ENCODE results near the gene PARD3.

PARD3 gene

GRCh38 chr10:34690383-34691049, 124.6 kb downstream of the PARD3 start:
- 95% methylated on average over 10 of the region's 13 CpGs for WGBS (ENCODE audit: insufficient coverage)
- DNase-seq: no peak
- Histone ChIP-seq H3K27me3 (replicated peaks in 2 of 5; ENCODE audit: control insufficient read depth in 4 of 5, insufficient read depth in 5 of 5, low read length in 4 of 5) (peaks cover 0 to 4% (median 0%) of the 10 kb centered on the region in 5 experiments), H3K27ac (ENCODE audit: insufficient read depth in 1 of 2, low read depth in 1 of 2, low read length in 2 of 2, poor library complexity in 1 of 2, severe bottlenecking in 2 of 2) (no peak overlapping the region), H3K9me3 (ENCODE audit: control extremely low read depth in 1 of 5, control insufficient read depth in 4 of 5, insufficient read depth in 2 of 5, low read depth in 1 of 5, low read length in 4 of 5) (no peaks in the 10 kb centered on the region), H3K36me3 (ENCODE audit: control insufficient read depth in 4 of 4, insufficient read depth in 4 of 4, low read length in 3 of 4) (no peaks in the 10 kb centered on the region), H3K4me3 (ENCODE audit: control insufficient read depth in 1 of 7, extremely low read depth in 1 of 7, insufficient read depth in 4 of 7, low read depth in 2 of 7, low read length in 6 of 7) (no peak overlapping the region), H3K4me1 (ENCODE audit: control extremely low read depth in 1 of 4, control insufficient read depth in 4 of 4, insufficient read depth in 4 of 4, low read length in 3 of 4) (no peaks in the 10 kb centered on the region)
- ChIA-PET CTCF (no interaction called here), POLR2A (no interaction called here)

- Histone ChIP-seq H3K36me3 (ENCODE audit: control insufficient read depth in 4 of 4, insufficient read depth in 4 of 4, low read length in 3 of 4) (no peaks in the 10 kb centered on the region), H3K4me3 (ENCODE audit: control insufficient read depth in 1 of 7, extremely low read depth in 1 of 7, insufficient read depth in 4 of 7, low read depth in 2 of 7, low read length in 6 of 7) (no peak overlapping the region), H3K27ac (ENCODE audit: insufficient read depth in 1 of 2, low read depth in 1 of 2, low read length in 2 of 2, poor library complexity in 1 of 2, severe bottlenecking in 2 of 2) (no peak overlapping the region), H3K9me3 (ENCODE audit: control extremely low read depth in 1 of 5, control insufficient read depth in 4 of 5, insufficient read depth in 2 of 5, low read depth in 1 of 5, low read length in 4 of 5) (no peaks in the 10 kb centered on the region), H3K4me1 (ENCODE audit: control extremely low read depth in 1 of 4, control insufficient read depth in 4 of 4, insufficient read depth in 4 of 4, low read length in 3 of 4) (no peaks in the 10 kb centered on the region), H3K27me3 (replicated peaks in 2 of 5; ENCODE audit: control insufficient read depth in 4 of 5, insufficient read depth in 5 of 5, low read length in 4 of 5) (peaks cover 0 to 4% (median 0%) of the 10 kb centered on the region in 5 experiments)
- ChIA-PET CTCF (no interaction called here), POLR2A (no interaction called here)
- 91% methylated on average over 4 of the region's 8 CpGs for WGBS (ENCODE audit: insufficient coverage)
- DNase-seq: no peak
These were observed 126.0 kb downstream of the PARD3 start for GRCh38 chr10:34689053-34689452.

- ChIA-PET POLR2A (no interaction called here), CTCF (no interaction called here)
- Histone ChIP-seq H3K27ac (ENCODE audit: insufficient read depth in 1 of 2, low read depth in 1 of 2, low read length in 2 of 2, poor library complexity in 1 of 2, severe bottlenecking in 2 of 2) (no peak overlapping the region), H3K4me3 (ENCODE audit: control insufficient read depth in 1 of 7, extremely low read depth in 1 of 7, insufficient read depth in 4 of 7, low read depth in 2 of 7, low read length in 6 of 7) (no peak overlapping the region), H3K4me1 (ENCODE audit: control extremely low read depth in 1 of 4, control insufficient read depth in 4 of 4, insufficient read depth in 4 of 4, low read length in 3 of 4) (no peaks in the 10 kb centered on the region), H3K27me3 (replicated peaks in 2 of 5; ENCODE audit: control insufficient read depth in 4 of 5, insufficient read depth in 5 of 5, low read length in 4 of 5) (peaks cover 0 to 4% (median 0%) of the 10 kb centered on the region in 5 experiments), H3K36me3 (ENCODE audit: control insufficient read depth in 4 of 4, insufficient read depth in 4 of 4, low read length in 3 of 4) (no peaks in the 10 kb centered on the region), H3K9me3 (ENCODE audit: control extremely low read depth in 1 of 5, control insufficient read depth in 4 of 5, insufficient read depth in 2 of 5, low read depth in 1 of 5, low read length in 4 of 5) (no peaks in the 10 kb centered on the region)
- DNase-seq: no peak
- WGBS (ENCODE audit: insufficient coverage): 100% methylated on average over 6 of the region's 11 CpGs
These were observed 127.5 kb downstream of the PARD3 start for GRCh38 chr10:34687434-34688210.

GRCh38 chr10:34682580-34682979, 132.5 kb downstream of the PARD3 start:
- H3K27ac ChIP-seq (ENCODE audit: insufficient read depth in 1 of 2, low read depth in 1 of 2, low read length in 2 of 2, poor library complexity in 1 of 2, severe bottlenecking in 2 of 2): no peak overlapping the region
- ChIA-PET CTCF (no interaction called here), POLR2A (no interaction called here)
- no peaks in the 10 kb centered on the region for H3K9me3 ChIP-seq (ENCODE audit: control extremely low read depth in 1 of 5, control insufficient read depth in 4 of 5, insufficient read depth in 2 of 5, low read depth in 1 of 5, low read length in 4 of 5)
- WGBS (ENCODE audit: insufficient coverage): 85% methylated on average over 3 of the region's 7 CpGs
- DNase-seq: no peak
- peaks cover 0 to 3% (median 0%) of the 10 kb centered on the region in 5 experiments for H3K27me3 ChIP-seq (replicated peaks in 2 of 5; ENCODE audit: control insufficient read depth in 4 of 5, insufficient read depth in 5 of 5, low read length in 4 of 5)
- no peak overlapping the region for H3K4me3 ChIP-seq (ENCODE audit: control insufficient read depth in 1 of 7, extremely low read depth in 1 of 7, insufficient read depth in 4 of 7, low read depth in 2 of 7, low read length in 6 of 7)
- H3K36me3 ChIP-seq (ENCODE audit: control insufficient read depth in 4 of 4, insufficient read depth in 4 of 4, low read length in 3 of 4): no peaks in the 10 kb centered on the region
- no peaks in the 10 kb centered on the region for H3K4me1 ChIP-seq (ENCODE audit: control extremely low read depth in 1 of 4, control insufficient read depth in 4 of 4, insufficient read depth in 4 of 4, low read length in 3 of 4)

- ChIA-PET POLR2A (no interaction called here), CTCF (interaction anchor here (1.0 kb wide), 1 partner anchor 51 kb away, joined by 3 read pairs; no protein-coding TSS in a partner anchor)
- peak in 1 of 3 donors; percentile 3 for DNase-seq
- Histone ChIP-seq H3K27me3 (replicated peaks in 2 of 5; ENCODE audit: control insufficient read depth in 4 of 5, insufficient read depth in 5 of 5, low read length in 4 of 5) (peaks cover 0 to 3% (median 0%) of the 10 kb centered on the region in 5 experiments), H3K27ac (ENCODE audit: insufficient read depth in 1 of 2, low read depth in 1 of 2, low read length in 2 of 2, poor library complexity in 1 of 2, severe bottlenecking in 2 of 2) (no peak overlapping the region), H3K4me3 (ENCODE audit: control insufficient read depth in 1 of 7, extremely low read depth in 1 of 7, insufficient read depth in 4 of 7, low read depth in 2 of 7, low read length in 6 of 7) (no peak overlapping the region), H3K4me1 (ENCODE audit: control extremely low read depth in 1 of 4, control insufficient read depth in 4 of 4, insufficient read depth in 4 of 4, low read length in 3 of 4) (no peaks in the 10 kb centered on the region), H3K36me3 (ENCODE audit: control insufficient read depth in 4 of 4, insufficient read depth in 4 of 4, low read length in 3 of 4) (no peaks in the 10 kb centered on the region), H3K9me3 (ENCODE audit: control extremely low read depth in 1 of 5, control insufficient read depth in 4 of 5, insufficient read depth in 2 of 5, low read depth in 1 of 5, low read length in 4 of 5) (no peaks in the 10 kb centered on the region)
- 89% methylated on average over 5 of the region's 5 CpGs for WGBS (ENCODE audit: insufficient coverage)
These were observed 133.2 kb downstream of the PARD3 start for GRCh38 chr10:34681933-34682332.

GRCh38 chr10:34679177-34679576, 135.9 kb downstream of the PARD3 start:
- Histone ChIP-seq H3K9me3 (ENCODE audit: control extremely low read depth in 1 of 5, control insufficient read depth in 4 of 5, insufficient read depth in 2 of 5, low read depth in 1 of 5, low read length in 4 of 5) (no peaks in the 10 kb centered on the region), H3K4me3 (ENCODE audit: control insufficient read depth in 1 of 7, extremely low read depth in 1 of 7, insufficient read depth in 4 of 7, low read depth in 2 of 7, low read length in 6 of 7) (no peak overlapping the region), H3K27me3 (replicated peaks in 2 of 5; ENCODE audit: control insufficient read depth in 4 of 5, insufficient read depth in 5 of 5, low read length in 4 of 5) (peaks cover 0 to 5% (median 0%) of the 10 kb centered on the region in 5 experiments), H3K36me3 (ENCODE audit: control insufficient read depth in 4 of 4, insufficient read depth in 4 of 4, low read length in 3 of 4) (no peaks in the 10 kb centered on the region), H3K4me1 (ENCODE audit: control extremely low read depth in 1 of 4, control insufficient read depth in 4 of 4, insufficient read depth in 4 of 4, low read length in 3 of 4) (no peaks in the 10 kb centered on the region), H3K27ac (ENCODE audit: insufficient read depth in 1 of 2, low read depth in 1 of 2, low read length in 2 of 2, poor library complexity in 1 of 2, severe bottlenecking in 2 of 2) (no peak overlapping the region)
- 100% methylated on average over 1 of the region's 8 CpGs for WGBS (ENCODE audit: insufficient coverage)
- ChIA-PET POLR2A (no interaction called here), CTCF (no interaction called here)
- no peak for DNase-seq

- H3K27ac ChIP-seq (ENCODE audit: insufficient read depth in 1 of 2, low read depth in 1 of 2, low read length in 2 of 2, poor library complexity in 1 of 2, severe bottlenecking in 2 of 2): no peak overlapping the region
- H3K27me3 ChIP-seq (replicated peaks in 2 of 5; ENCODE audit: control insufficient read depth in 4 of 5, insufficient read depth in 5 of 5, low read length in 4 of 5): peaks cover 0 to 3% (median 0%) of the 10 kb centered on the region in 5 experiments
- 100% methylated on average over 1 of the region's 4 CpGs for WGBS (ENCODE audit: insufficient coverage)
- H3K36me3 ChIP-seq (ENCODE audit: control insufficient read depth in 4 of 4, insufficient read depth in 4 of 4, low read length in 3 of 4): no peaks in the 10 kb centered on the region
- H3K4me3 ChIP-seq (ENCODE audit: control insufficient read depth in 1 of 7, extremely low read depth in 1 of 7, insufficient read depth in 4 of 7, low read depth in 2 of 7, low read length in 6 of 7): no peak overlapping the region
- DNase-seq: peak; percentile 5 to 23 (median 14)
- no peaks in the 10 kb centered on the region for H3K4me1 ChIP-seq (ENCODE audit: control extremely low read depth in 1 of 4, control insufficient read depth in 4 of 4, insufficient read depth in 4 of 4, low read length in 3 of 4)
- H3K9me3 ChIP-seq (ENCODE audit: control extremely low read depth in 1 of 5, control insufficient read depth in 4 of 5, insufficient read depth in 2 of 5, low read depth in 1 of 5, low read length in 4 of 5): no peaks in the 10 kb centered on the region
- ChIA-PET CTCF (interaction anchor here (0.8 kb wide), 1 partner anchor 55 kb away, joined by 3 read pairs; no protein-coding TSS in a partner anchor), POLR2A (no interaction called here)
These were observed 137.5 kb downstream of the PARD3 start for GRCh38 chr10:34677591-34677990.
